GM23338 (cell line): ENCODE results near the gene PCDH10. TPM values are rescaled to one million over a fixed set of nuclear protein-coding genes. Genes with fewer than 3 reads are reported as not detected.

ENCODE experiments used
- ATAC-seq: fragments of 200-7000 bp; cut with Tn5 transposase; 3 replicates; pipeline ENCODE4 v1.9.1; 2020
- DNase-seq: peaks from one replicate; pipeline ENCODE4 v3.0.0-alpha.2; 2015; ENCODE audit warnings: low spot score
- H2AFZ ChIP-seq: fragments of 200-600 bp; sonication (generic); 2 replicates; pipeline ENCODE4 v1.8.0; 2016; ENCODE audit warnings: antibody characterized with exemption, mild to moderate bottlenecking, moderate library complexity
- H3F3A ChIP-seq: fragments of 200-600 bp; sonication (generic); replicated peaks from 2 replicates; pipeline ENCODE4 v1.8.0; 2017; ENCODE audit warnings: antibody characterized with exemption, mixed run types, low read depth
- H3K27ac ChIP-seq: fragments of 200-600 bp; sonication (generic); 2 replicates; pipeline ENCODE4 v1.6.1; 2016; ENCODE audit warnings: low read depth
- H3K27me3 ChIP-seq: fragments of 200-600 bp; sonication (generic); 2 replicates; pipeline ENCODE4 v1.8.0; 2016; ENCODE audit warnings: mild to moderate bottlenecking, mixed run types, moderate library complexity; ENCODE audit not compliant: insufficient read depth
- H3K36me3 ChIP-seq: fragments of 200-600 bp; sonication (generic); 2 replicates; pipeline ENCODE4 v1.8.0; 2016; ENCODE audit warnings: mild to moderate bottlenecking; ENCODE audit not compliant: insufficient read depth
- H3K4me1 ChIP-seq: fragments of 200-600 bp; sonication (generic); 2 replicates; pipeline ENCODE4 v1.8.0; 2016; ENCODE audit warnings: mild to moderate bottlenecking, moderate library complexity; ENCODE audit not compliant: insufficient read depth
- H3K4me2 ChIP-seq: fragments of 200-600 bp; sonication (generic); 2 replicates; pipeline ENCODE4 v1.7.1; 2017; ENCODE audit warnings: mixed run types
- H3K4me3 ChIP-seq: fragments of 200-600 bp; sonication (generic); 2 replicates; pipeline ENCODE4 v1.6.1; 2016; ENCODE audit warnings: mixed run types
- H3K79me2 ChIP-seq: fragments of 200-600 bp; sonication (generic); replicated peaks from 2 replicates; pipeline ENCODE4 v1.8.0; 2017; ENCODE audit warnings: mild to moderate bottlenecking; ENCODE audit not compliant: insufficient read depth
- H3K9me2 ChIP-seq: fragments of 200-600 bp; sonication (generic); 2 replicates; pipeline ENCODE4 v1.8.0; 2017; ENCODE audit not compliant: insufficient read depth
- H4K20me1 ChIP-seq: fragments of 200-600 bp; sonication (generic); replicated peaks from 2 replicates; pipeline ENCODE4 v1.8.0; 2017; ENCODE audit warnings: mild to moderate bottlenecking; ENCODE audit not compliant: insufficient read depth
- H3K27ac Mint-ChIP-seq: 2 replicates; pipeline ENCODE4 v1.8.0; 2020; ENCODE audit warnings: inconsistent platforms, mild to moderate bottlenecking, moderate library complexity, mixed read lengths
- H3K27me3 Mint-ChIP-seq: 3 replicates; pipeline ENCODE4 v1.8.0; 2022; ENCODE audit warnings: low read depth, mild to moderate bottlenecking, moderate library complexity, mixed read lengths, inconsistent platforms; ENCODE audit not compliant: insufficient read depth, poor library complexity
- H3K36me3 Mint-ChIP-seq: 3 replicates; pipeline ENCODE4 v1.8.0; 2021; ENCODE audit warnings: low read depth, mild to moderate bottlenecking, inconsistent platforms, moderate library complexity, mixed read lengths
- H3K4me1 Mint-ChIP-seq: 3 replicates; pipeline ENCODE4 v1.8.0; 2020; ENCODE audit warnings: mild to moderate bottlenecking, inconsistent platforms, mixed read lengths
- H3K4me3 Mint-ChIP-seq: 3 replicates; pipeline ENCODE4 v1.8.0; 2021; ENCODE audit warnings: moderate library complexity, mild to moderate bottlenecking, inconsistent platforms, mixed read lengths
- H3K9me3 Mint-ChIP-seq: 3 replicates; pipeline ENCODE4 v1.8.0; 2020; ENCODE audit warnings: moderate library complexity, mild to moderate bottlenecking, inconsistent platforms, mixed read lengths
- CREB1 ChIP-seq: fragments of 250-450 bp; sonication (Bioruptor Pico); IDR thresholded peaks from 2 replicates; pipeline ENCODE4 v1.5.0; 2020; ENCODE audit warnings: low read depth, mild to moderate bottlenecking, moderate library complexity
- EZH2 ChIP-seq: fragments of 200-600 bp; sonication (generic); IDR thresholded peaks from one replicate; pipeline ENCODE4 v1.8.0; 2017; ENCODE audit warnings: antibody characterized with exemption, mild to moderate bottlenecking, low read depth; ENCODE audit not compliant: unreplicated experiment
- EZH2phosphoT487 ChIP-seq: fragments of 200-600 bp; sonication (generic); IDR thresholded peaks from one replicate; pipeline ENCODE4 v1.8.1; 2018; ENCODE audit warnings: antibody characterized with exemption; ENCODE audit not compliant: unreplicated experiment
- JUNB ChIP-seq: IDR thresholded peaks from one replicate; pipeline ENCODE4 v1.6.1; 2016; ENCODE audit warnings: antibody characterized with exemption; ENCODE audit not compliant: unreplicated experiment
- NANOG ChIP-seq: IDR thresholded peaks from 2 replicates; pipeline ENCODE4 v1.6.1; 2016; ENCODE audit warnings: antibody characterized with exemption, borderline replicate concordance
- POLR2AphosphoS5 ChIP-seq: IDR thresholded peaks from 2 replicates; pipeline ENCODE4 v1.6.1; 2016; ENCODE audit warnings: antibody characterized with exemption, low read depth
- STAT1 ChIP-seq: IDR thresholded peaks from one replicate; pipeline ENCODE4 v1.6.1; 2016; ENCODE audit warnings: antibody characterized with exemption; ENCODE audit not compliant: unreplicated experiment
- ZNF114 ChIP-seq: fragments of 250-450 bp; sonication (Bioruptor Pico); IDR thresholded peaks from 2 replicates; pipeline ENCODE4 v1.5.0; 2020; ENCODE audit warnings: mild to moderate bottlenecking, moderate library complexity
- ZNF331 ChIP-seq: fragments of 250-450 bp; sonication (Bioruptor Pico); IDR thresholded peaks from 2 replicates; pipeline ENCODE4 v1.5.0; 2020; ENCODE audit warnings: low read depth, mild to moderate bottlenecking, moderate library complexity
- polyA plus RNA-seq: library from polyadenylated mRNA; unstranded; fragments of >200 nt; fragmentation: Nextera tagmentation; extraction: Ambion mirVana; gene quantifications from 2 replicates; pipeline ENCODE4 v1.2.1, GENCODE V29; 2016
- total RNA-seq: library from RNA; depleted of rRNA; stranded (reverse); fragments of >200 nt; shearing (Covaris generic); gene quantifications from 2 replicates; pipeline ENCODE4 v1.2.3, GENCODE V29; 2014
- TF ChIP-seq, protein P1 (sequence below), 2 experiments: fragments of 200-600 bp in 1 of 2; sonication (generic) in 1 of 2; conservative IDR thresholded peaks; 2 replicates each; pipeline versions ENCODE4 v1.5.1 to v1.6.1; 2016 to 2017; ENCODE audit warnings: antibody characterized with exemption in 2 of 2, low read depth in 2 of 2, mild to moderate bottlenecking in 2 of 2, moderate library complexity in 1 of 2
- TF ChIP-seq, protein P2 (sequence below): fragments of 250-450 bp; sonication (Bioruptor Pico); IDR thresholded peaks from 2 replicates; pipeline ENCODE4 v1.5.0; 2020; ENCODE audit warnings: mild to moderate bottlenecking, moderate library complexity
- TF ChIP-seq, protein P3 (sequence below): IDR thresholded peaks from 2 replicates; pipeline ENCODE4 v1.6.1; 2016; ENCODE audit warnings: antibody characterized with exemption
- TF ChIP-seq, protein P4 (sequence below): IDR thresholded peaks from one replicate; pipeline ENCODE4 v1.6.1; 2018; ENCODE audit warnings: antibody characterized with exemption; ENCODE audit not compliant: unreplicated experiment

PCDH10 gene
- total and polyA plus RNA-seq, 2 experiments from 2014 or later = 1.2 to 4.0 TPM

DNA sequence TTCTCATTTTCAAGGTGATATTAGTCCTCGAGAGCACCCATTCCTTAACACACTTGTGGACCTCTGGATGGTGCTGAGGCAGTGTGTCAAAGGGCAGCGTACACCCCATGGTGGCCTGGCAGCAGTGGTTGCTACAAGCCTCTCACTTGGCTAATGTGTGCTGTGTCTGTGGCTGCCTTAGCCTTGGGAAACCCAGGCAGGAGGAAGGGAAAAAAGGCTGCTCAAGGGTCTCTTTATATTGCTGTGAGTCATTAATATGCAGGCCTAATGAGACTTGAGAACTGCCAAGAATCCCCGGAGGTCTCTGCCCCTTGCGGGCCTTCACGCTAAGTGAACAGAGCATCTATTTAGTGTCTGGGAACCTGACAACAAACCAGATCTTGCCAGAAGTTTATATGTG is 7.0 kb downstream of the PCDH10 start:
- Histone ChIP-seq H4K20me1 (no peaks in the 10 kb centered on the region), H2AFZ (no peak overlapping the region), H3K79me2 (no peaks in the 10 kb centered on the region), H3K4me1 (peaks cover 21% of the 10 kb centered on the region), H3K4me3 (no peak overlapping the region), H3K4me2 (no peak overlapping the region), H3K27ac (no peak overlapping the region), H3K27me3 (peaks cover 34% of the 10 kb centered on the region), H3K9me2 (no peaks in the 10 kb centered on the region), H3K36me3 (no peaks in the 10 kb centered on the region), H3F3A (no peaks in the 10 kb centered on the region)
- no peak for ATAC-seq
- H3K27ac Mint-ChIP-seq = no peak overlapping the region
- H3K9me3 Mint-ChIP-seq = no peaks in the 10 kb centered on the region
- H3K27me3 Mint-ChIP-seq = peaks cover 27% of the 10 kb centered on the region
- H3K4me1 Mint-ChIP-seq = peaks cover 22% of the 10 kb centered on the region
- no peak for DNase-seq
- TF ChIP-seq, protein P1, sequence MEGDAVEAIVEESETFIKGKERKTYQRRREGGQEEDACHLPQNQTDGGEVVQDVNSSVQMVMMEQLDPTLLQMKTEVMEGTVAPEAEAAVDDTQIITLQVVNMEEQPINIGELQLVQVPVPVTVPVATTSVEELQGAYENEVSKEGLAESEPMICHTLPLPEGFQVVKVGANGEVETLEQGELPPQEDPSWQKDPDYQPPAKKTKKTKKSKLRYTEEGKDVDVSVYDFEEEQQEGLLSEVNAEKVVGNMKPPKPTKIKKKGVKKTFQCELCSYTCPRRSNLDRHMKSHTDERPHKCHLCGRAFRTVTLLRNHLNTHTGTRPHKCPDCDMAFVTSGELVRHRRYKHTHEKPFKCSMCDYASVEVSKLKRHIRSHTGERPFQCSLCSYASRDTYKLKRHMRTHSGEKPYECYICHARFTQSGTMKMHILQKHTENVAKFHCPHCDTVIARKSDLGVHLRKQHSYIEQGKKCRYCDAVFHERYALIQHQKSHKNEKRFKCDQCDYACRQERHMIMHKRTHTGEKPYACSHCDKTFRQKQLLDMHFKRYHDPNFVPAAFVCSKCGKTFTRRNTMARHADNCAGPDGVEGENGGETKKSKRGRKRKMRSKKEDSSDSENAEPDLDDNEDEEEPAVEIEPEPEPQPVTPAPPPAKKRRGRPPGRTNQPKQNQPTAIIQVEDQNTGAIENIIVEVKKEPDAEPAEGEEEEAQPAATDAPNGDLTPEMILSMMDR (conservative IDR thresholded peaks at IDR 0.05; ENCODE audit: low read depth in 2 of 2) = no peak
- TF ChIP-seq CREB1 (no peak), JUNB (no peak), NANOG (no peak), EZH2phosphoT487 (no peak), POLR2AphosphoS5 (no peak), ZNF331 (CRISPR knock-in tag) (no peak), ZNF114 (CRISPR knock-in tag) (no peak), STAT1 (no peak), EZH2 (no peak)
- TF ChIP-seq, protein P2, sequence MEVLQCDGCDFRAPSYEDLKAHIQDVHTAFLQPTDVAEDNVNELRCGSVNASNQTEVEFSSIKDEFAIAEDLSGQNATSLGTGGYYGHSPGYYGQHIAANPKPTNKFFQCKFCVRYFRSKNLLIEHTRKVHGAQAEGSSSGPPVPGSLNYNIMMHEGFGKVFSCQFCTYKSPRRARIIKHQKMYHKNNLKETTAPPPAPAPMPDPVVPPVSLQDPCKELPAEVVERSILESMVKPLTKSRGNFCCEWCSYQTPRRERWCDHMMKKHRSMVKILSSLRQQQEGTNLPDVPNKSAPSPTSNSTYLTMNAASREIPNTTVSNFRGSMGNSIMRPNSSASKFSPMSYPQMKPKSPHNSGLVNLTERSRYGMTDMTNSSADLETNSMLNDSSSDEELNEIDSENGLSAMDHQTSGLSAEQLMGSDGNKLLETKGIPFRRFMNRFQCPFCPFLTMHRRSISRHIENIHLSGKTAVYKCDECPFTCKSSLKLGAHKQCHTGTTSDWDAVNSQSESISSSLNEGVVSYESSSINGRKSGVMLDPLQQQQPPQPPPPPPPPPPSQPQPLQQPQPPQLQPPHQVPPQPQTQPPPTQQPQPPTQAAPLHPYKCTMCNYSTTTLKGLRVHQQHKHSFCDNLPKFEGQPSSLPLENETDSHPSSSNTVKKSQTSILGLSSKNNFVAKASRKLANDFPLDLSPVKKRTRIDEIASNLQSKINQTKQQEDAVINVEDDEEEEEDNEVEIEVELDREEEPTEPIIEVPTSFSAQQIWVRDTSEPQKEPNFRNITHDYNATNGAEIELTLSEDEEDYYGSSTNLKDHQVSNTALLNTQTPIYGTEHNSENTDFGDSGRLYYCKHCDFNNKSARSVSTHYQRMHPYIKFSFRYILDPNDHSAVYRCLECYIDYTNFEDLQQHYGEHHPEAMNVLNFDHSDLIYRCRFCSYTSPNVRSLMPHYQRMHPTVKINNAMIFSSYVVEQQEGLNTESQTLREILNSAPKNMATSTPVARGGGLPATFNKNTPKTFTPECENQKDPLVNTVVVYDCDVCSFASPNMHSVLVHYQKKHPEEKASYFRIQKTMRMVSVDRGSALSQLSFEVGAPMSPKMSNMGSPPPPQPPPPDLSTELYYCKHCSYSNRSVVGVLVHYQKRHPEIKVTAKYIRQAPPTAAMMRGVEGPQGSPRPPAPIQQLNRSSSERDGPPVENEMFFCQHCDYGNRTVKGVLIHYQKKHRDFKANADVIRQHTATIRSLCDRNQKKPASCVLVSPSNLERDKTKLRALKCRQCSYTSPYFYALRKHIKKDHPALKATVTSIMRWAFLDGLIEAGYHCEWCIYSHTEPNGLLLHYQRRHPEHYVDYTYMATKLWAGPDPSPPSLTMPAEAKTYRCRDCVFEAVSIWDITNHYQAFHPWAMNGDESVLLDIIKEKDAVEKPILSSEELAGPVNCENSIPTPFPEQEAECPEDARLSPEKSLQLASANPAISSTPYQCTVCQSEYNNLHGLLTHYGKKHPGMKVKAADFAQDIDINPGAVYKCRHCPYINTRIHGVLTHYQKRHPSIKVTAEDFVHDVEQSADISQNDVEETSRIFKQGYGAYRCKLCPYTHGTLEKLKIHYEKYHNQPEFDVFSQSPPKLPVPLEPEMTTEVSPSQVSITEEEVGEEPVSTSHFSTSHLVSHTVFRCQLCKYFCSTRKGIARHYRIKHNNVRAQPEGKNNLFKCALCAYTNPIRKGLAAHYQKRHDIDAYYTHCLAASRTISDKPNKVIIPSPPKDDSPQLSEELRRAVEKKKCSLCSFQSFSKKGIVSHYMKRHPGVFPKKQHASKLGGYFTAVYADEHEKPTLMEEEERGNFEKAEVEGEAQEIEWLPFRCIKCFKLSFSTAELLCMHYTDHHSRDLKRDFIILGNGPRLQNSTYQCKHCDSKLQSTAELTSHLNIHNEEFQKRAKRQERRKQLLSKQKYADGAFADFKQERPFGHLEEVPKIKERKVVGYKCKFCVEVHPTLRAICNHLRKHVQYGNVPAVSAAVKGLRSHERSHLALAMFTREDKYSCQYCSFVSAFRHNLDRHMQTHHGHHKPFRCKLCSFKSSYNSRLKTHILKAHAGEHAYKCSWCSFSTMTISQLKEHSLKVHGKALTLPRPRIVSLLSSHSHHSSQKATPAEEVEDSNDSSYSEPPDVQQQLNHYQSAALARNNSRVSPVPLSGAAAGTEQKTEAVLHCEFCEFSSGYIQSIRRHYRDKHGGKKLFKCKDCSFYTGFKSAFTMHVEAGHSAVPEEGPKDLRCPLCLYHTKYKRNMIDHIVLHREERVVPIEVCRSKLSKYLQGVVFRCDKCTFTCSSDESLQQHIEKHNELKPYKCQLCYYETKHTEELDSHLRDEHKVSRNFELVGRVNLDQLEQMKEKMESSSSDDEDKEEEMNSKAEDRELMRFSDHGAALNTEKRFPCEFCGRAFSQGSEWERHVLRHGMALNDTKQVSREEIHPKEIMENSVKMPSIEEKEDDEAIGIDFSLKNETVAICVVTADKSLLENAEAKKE (CRISPR knock-in tag) = no peak
- TF ChIP-seq, protein P3, sequence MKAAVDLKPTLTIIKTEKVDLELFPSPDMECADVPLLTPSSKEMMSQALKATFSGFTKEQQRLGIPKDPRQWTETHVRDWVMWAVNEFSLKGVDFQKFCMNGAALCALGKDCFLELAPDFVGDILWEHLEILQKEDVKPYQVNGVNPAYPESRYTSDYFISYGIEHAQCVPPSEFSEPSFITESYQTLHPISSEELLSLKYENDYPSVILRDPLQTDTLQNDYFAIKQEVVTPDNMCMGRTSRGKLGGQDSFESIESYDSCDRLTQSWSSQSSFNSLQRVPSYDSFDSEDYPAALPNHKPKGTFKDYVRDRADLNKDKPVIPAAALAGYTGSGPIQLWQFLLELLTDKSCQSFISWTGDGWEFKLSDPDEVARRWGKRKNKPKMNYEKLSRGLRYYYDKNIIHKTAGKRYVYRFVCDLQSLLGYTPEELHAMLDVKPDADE = no peak
- TF ChIP-seq, protein P4, sequence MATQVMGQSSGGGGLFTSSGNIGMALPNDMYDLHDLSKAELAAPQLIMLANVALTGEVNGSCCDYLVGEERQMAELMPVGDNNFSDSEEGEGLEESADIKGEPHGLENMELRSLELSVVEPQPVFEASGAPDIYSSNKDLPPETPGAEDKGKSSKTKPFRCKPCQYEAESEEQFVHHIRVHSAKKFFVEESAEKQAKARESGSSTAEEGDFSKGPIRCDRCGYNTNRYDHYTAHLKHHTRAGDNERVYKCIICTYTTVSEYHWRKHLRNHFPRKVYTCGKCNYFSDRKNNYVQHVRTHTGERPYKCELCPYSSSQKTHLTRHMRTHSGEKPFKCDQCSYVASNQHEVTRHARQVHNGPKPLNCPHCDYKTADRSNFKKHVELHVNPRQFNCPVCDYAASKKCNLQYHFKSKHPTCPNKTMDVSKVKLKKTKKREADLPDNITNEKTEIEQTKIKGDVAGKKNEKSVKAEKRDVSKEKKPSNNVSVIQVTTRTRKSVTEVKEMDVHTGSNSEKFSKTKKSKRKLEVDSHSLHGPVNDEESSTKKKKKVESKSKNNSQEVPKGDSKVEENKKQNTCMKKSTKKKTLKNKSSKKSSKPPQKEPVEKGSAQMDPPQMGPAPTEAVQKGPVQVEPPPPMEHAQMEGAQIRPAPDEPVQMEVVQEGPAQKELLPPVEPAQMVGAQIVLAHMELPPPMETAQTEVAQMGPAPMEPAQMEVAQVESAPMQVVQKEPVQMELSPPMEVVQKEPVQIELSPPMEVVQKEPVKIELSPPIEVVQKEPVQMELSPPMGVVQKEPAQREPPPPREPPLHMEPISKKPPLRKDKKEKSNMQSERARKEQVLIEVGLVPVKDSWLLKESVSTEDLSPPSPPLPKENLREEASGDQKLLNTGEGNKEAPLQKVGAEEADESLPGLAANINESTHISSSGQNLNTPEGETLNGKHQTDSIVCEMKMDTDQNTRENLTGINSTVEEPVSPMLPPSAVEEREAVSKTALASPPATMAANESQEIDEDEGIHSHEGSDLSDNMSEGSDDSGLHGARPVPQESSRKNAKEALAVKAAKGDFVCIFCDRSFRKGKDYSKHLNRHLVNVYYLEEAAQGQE = no peak
- H3K4me3 Mint-ChIP-seq = no peak overlapping the region
- no peaks in the 10 kb centered on the region; the same call in 2 of the 3 replicates for H3K36me3 Mint-ChIP-seq
